NAMALWA (cell line): ENCODE data around the gene LRRC27.

Source experiments
- DNase-seq: peaks from one replicate; pipeline ENCODE4 v3.0.0-alpha.2; 2015; ENCODE audit warnings: low spot score

The LRRC27 gene

GRCh38 chr10:132390921-132391675 is 59.1 kb downstream of the LRRC27 start:
- DNase-seq: no peak

- DNase-seq: no peak
These were observed 59.7 kb downstream of the LRRC27 start for GRCh38 chr10:132391676-132392020.

- DNase-seq: no peak
These were observed 60.3 kb downstream of the LRRC27 start for GRCh38 chr10:132392184-132392800.

GRCh38 chr10:132392811-132393694 is 61.1 kb downstream of the LRRC27 start:
- no peak for DNase-seq

GRCh38 chr10:132393695-132394181 is 61.7 kb downstream of the LRRC27 start:
- no peak for DNase-seq

GRCh38 chr10:132394201-132394811 is 62.3 kb downstream of the LRRC27 start:
- DNase-seq: no peak

GRCh38 chr10:132394936-132395703 is 63.1 kb downstream of the LRRC27 start:
- no peak for DNase-seq

GRCh38 chr10:132395704-132396493 is 63.9 kb downstream of the LRRC27 start:
- DNase-seq: no peak

GRCh38 chr10:132396494-132397035 is 64.6 kb downstream of the LRRC27 start:
- peak; percentile 69 for DNase-seq

- peak; percentile 44 for DNase-seq
These were observed 65.1 kb downstream of the LRRC27 start, which contains the start of gene PWWP2B for GRCh38 chr10:132397036-132397541. TSS of gene PWWP2B (plus strand) at chr10:132397200. CDS start at chr10:132397227, 27 bp downstream.

- DNase-seq: peak; percentile 68
These were observed 65.9 kb downstream of the LRRC27 start for GRCh38 chr10:132397671-132398565.

GRCh38 chr10:132398566-132398991 is 66.6 kb downstream of the LRRC27 start:
- DNase-seq: no peak

GRCh38 chr10:132399117-132400035 is 67.4 kb downstream of the LRRC27 start:
- no peak for DNase-seq

GRCh38 chr10:132400041-132400546 is 68.1 kb downstream of the LRRC27 start:
- DNase-seq: no peak

GRCh38 chr10:132400547-132401151 is 68.7 kb downstream of the LRRC27 start:
- no peak for DNase-seq

- no peak for DNase-seq
These were observed 69.6 kb downstream of the LRRC27 start for GRCh38 chr10:132401401-132402118.
